ENCODE results near the gene TPSB2. TPM values are rescaled to one million over a fixed set of nuclear protein-coding genes. Genes with fewer than 3 reads are reported as not detected.

Gene TPSB2
- polyA plus RNA-seq, 3 donors = not detected

DNA sequence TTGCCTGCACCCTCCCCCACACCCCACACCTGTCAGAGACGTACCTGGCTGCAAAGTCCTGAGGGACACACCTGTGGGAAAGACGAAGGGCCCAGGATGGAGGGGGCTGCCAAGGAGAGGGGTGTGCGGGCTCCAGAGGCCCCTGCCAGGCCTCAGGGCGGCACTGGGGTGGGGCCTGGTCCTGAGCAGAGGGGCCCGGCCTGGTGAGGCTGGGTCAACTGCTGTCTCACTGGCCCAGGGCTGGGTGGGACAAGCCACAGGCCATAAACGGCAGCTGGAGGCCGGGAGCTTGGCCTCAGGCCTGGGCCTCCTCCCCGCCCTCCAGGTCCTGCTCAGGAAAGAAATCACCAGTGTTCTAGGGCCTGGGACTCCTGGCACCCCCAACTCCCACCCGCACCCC lies 5.4 kb downstream of the TPSB2 start:
- Histone ChIP-seq H3K4me2 (replicated peaks; ENCODE audit: extremely low read depth, low read length, poor library complexity, severe bottlenecking) (no peak overlapping the region), H3K4me1 (ENCODE audit: control insufficient read depth in 1 of 2, insufficient read depth in 2 of 2, low read length in 2 of 2) (no peaks in the 10 kb centered on the region), H3K79me2 (ENCODE audit: insufficient read depth, low read length) (no peaks in the 10 kb centered on the region), H3K4me3 (replicated peaks in 1 of 3; ENCODE audit: low read depth in 2 of 3, low read length in 3 of 3) (no peak overlapping the region), H2AFZ (ENCODE audit: insufficient read depth, low read depth, low read length, poor library complexity, severe bottlenecking) (no peak overlapping the region), H3K27ac (ENCODE audit: low read depth in 1 of 2, low read length in 2 of 2) (no peak overlapping the region), H3K27me3 (ENCODE audit: control insufficient read depth in 2 of 2, insufficient read depth in 2 of 2, low read length in 2 of 2) (no peaks in the 10 kb centered on the region), H3K36me3 (replicated peaks in 1 of 2; ENCODE audit: control insufficient read depth in 1 of 2, insufficient read depth in 2 of 2, low read length in 2 of 2) (no peaks in the 10 kb centered on the region), H3K9me3 (replicated peaks in 1 of 2; ENCODE audit: control insufficient read depth in 1 of 2, insufficient read depth in 1 of 2, low read length in 2 of 2) (no peaks in the 10 kb centered on the region), H3K9ac (ENCODE audit: insufficient read depth, low read length, poor library complexity, severe bottlenecking) (no peak overlapping the region), H4K20me1 (ENCODE audit: insufficient read depth, low read length) (no peaks in the 10 kb centered on the region)
- no peak for DNase-seq
- intact Hi-C loops (cut with micrococcal nuclease) = no loop called here
- Mint-ChIP-seq H3K27me3 (ENCODE audit: low read depth in 3 of 3) (peaks cover 0 to 3% (median 0%) of the 10 kb centered on the region in 3 donors), H3K27ac (no peak overlapping the region), H3K36me3 (no peaks in the 10 kb centered on the region), H3K4me3 (no peak overlapping the region), H3K9me3 (peaks cover 0 to 2% (median 0%) of the 10 kb centered on the region in 7 donors), H3K4me1 (no peaks in the 10 kb centered on the region)
- 85% methylated on average over 7 of the region's 9 CpGs for WGBS (ENCODE audit: insufficient coverage)
- TF ChIP-seq, protein P1, sequence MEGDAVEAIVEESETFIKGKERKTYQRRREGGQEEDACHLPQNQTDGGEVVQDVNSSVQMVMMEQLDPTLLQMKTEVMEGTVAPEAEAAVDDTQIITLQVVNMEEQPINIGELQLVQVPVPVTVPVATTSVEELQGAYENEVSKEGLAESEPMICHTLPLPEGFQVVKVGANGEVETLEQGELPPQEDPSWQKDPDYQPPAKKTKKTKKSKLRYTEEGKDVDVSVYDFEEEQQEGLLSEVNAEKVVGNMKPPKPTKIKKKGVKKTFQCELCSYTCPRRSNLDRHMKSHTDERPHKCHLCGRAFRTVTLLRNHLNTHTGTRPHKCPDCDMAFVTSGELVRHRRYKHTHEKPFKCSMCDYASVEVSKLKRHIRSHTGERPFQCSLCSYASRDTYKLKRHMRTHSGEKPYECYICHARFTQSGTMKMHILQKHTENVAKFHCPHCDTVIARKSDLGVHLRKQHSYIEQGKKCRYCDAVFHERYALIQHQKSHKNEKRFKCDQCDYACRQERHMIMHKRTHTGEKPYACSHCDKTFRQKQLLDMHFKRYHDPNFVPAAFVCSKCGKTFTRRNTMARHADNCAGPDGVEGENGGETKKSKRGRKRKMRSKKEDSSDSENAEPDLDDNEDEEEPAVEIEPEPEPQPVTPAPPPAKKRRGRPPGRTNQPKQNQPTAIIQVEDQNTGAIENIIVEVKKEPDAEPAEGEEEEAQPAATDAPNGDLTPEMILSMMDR (IDR thresholded peaks at IDR 0.05) = no peak

GRCh38 chr16:1223355-1224214 lies 6.4 kb downstream of the TPSB2 start:
- H3K4me1 Mint-ChIP-seq = no peaks in the 10 kb centered on the region
- Histone ChIP-seq H3K9ac (ENCODE audit: insufficient read depth, low read length, poor library complexity, severe bottlenecking) (no peak overlapping the region), H3K27ac (ENCODE audit: low read depth in 1 of 2, low read length in 2 of 2) (no peak overlapping the region), H2AFZ (ENCODE audit: insufficient read depth, low read depth, low read length, poor library complexity, severe bottlenecking) (no peak overlapping the region), H3K4me1 (ENCODE audit: control insufficient read depth in 1 of 2, insufficient read depth in 2 of 2, low read length in 2 of 2) (no peaks in the 10 kb centered on the region), H3K9me3 (replicated peaks in 1 of 2; ENCODE audit: control insufficient read depth in 1 of 2, insufficient read depth in 1 of 2, low read length in 2 of 2) (no peaks in the 10 kb centered on the region), H3K27me3 (ENCODE audit: control insufficient read depth in 2 of 2, insufficient read depth in 2 of 2, low read length in 2 of 2) (no peaks in the 10 kb centered on the region), H4K20me1 (ENCODE audit: insufficient read depth, low read length) (no peaks in the 10 kb centered on the region), H3K4me2 (replicated peaks; ENCODE audit: extremely low read depth, low read length, poor library complexity, severe bottlenecking) (no peak overlapping the region), H3K4me3 (replicated peaks in 1 of 3; ENCODE audit: low read depth in 2 of 3, low read length in 3 of 3) (no peak overlapping the region), H3K36me3 (replicated peaks in 1 of 2; ENCODE audit: control insufficient read depth in 1 of 2, insufficient read depth in 2 of 2, low read length in 2 of 2) (no peaks in the 10 kb centered on the region), H3K79me2 (ENCODE audit: insufficient read depth, low read length) (no peaks in the 10 kb centered on the region)
- peaks cover 0 to 3% (median 0%) of the 10 kb centered on the region in 3 donors for H3K27me3 Mint-ChIP-seq (ENCODE audit: low read depth in 3 of 3)
- peak overlapping the region in 1 of 7 donors; percentile 17 for H3K27ac Mint-ChIP-seq
- WGBS (ENCODE audit: insufficient coverage) = 87% methylated on average over 29 of the region's 38 CpGs
- peaks cover 0 to 2% (median 0%) of the 10 kb centered on the region in 7 donors for H3K9me3 Mint-ChIP-seq
- H3K4me3 Mint-ChIP-seq = no peak overlapping the region
- TF ChIP-seq, protein P1 (IDR thresholded peaks at IDR 0.05) = no peak
- intact Hi-C loops (cut with micrococcal nuclease) = no loop called here
- no peak for DNase-seq
- no peaks in the 10 kb centered on the region for H3K36me3 Mint-ChIP-seq
